ENCODE data around the gene DPYSL3.

DNA sequence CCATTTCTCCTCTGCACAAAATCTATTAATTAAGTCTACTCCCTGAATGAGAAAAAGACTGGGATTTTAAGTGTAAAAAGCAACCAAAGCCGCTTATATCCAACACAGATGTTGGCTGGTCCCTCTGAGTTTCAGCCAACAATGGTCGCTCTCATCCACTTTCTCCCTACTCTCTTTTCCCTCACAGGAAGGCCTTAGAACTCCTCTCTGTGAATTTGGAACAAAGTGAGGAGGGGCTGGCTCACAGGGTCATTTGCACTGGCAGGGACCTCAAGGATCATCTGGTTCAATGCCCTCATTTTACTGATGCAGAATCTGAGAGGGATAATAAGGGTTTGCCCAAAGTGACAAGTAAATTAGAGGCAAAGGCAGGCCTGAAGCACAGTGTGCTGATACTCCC lies 64.0 kb downstream of the DPYSL3 start:
- TF ChIP-seq EZH2 (optimal IDR thresholded peaks at IDR 0.05; ENCODE audit: low read depth, low read length) = no peak
- TF ChIP-seq, protein P1, sequence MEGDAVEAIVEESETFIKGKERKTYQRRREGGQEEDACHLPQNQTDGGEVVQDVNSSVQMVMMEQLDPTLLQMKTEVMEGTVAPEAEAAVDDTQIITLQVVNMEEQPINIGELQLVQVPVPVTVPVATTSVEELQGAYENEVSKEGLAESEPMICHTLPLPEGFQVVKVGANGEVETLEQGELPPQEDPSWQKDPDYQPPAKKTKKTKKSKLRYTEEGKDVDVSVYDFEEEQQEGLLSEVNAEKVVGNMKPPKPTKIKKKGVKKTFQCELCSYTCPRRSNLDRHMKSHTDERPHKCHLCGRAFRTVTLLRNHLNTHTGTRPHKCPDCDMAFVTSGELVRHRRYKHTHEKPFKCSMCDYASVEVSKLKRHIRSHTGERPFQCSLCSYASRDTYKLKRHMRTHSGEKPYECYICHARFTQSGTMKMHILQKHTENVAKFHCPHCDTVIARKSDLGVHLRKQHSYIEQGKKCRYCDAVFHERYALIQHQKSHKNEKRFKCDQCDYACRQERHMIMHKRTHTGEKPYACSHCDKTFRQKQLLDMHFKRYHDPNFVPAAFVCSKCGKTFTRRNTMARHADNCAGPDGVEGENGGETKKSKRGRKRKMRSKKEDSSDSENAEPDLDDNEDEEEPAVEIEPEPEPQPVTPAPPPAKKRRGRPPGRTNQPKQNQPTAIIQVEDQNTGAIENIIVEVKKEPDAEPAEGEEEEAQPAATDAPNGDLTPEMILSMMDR (IDR thresholded peaks at IDR 0.05; ENCODE audit: low read length) = no peak
